NCI-H2029 treated with DMSO at 0.1 percent for 48 hours (cell line): ENCODE measurements around the gene WHRN.

Experiments used
- DNase-seq: peaks from one replicate; lab custom pipeline; 2025; lab: John Stamatoyannopoulos, UW

Gene WHRN

DNA sequence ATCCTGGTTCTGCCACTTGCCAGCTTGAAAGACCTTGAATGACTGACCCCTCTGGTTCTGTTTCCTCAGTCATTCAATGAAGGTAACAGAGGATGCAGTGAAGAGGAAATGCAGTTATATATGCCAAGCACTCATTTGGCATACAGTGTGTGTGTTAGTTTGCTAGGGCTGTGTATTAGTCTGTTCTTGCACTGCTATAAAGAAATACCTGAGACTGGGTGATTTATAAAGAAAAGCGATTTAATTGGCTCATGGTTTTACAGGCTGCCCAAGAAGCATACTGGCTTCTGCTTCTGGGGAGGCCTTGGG lies 8.6 kb upstream of the WHRN start:
- no peak for DNase-seq

DNA sequence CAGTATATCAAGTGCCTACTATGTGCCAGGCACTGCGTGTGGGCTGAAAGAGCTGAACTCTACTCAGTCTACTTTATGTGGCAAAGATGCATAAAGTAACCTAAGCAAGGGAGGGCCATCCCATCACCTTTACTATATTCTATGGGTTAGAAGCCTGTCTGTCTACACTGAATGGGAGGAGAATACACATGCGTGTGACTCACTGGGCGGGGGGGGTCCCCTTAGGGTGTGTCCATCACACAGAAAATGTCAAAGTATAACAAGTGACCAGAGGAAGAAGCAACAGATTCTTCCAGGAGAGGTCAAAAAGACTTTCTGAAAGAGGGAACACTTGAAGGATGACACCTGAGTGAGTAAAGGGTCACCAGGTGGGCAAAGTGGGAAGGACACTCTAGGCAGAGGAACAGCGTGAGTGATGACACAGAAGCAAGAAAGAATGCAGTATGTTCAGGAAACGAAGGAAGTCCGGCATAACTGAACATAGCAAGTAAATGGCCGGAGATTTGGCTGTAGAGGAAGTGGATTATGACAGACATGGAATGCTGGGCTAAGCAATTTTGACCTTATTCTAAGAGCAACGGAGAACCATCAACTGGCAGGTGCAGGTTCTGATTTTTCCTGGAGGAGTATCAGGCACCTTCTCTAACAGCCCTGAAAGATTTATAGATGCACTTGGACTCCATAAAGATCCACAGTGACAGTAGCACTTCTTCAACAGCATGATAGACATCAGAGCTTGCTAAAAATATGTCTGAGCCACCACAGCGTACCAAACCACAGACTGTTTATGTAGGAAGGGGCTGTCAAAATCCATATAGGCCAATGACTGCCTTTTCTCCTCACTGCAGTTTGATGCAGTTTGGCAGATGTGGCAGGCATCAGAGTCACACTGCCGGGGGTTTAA lies 8.0 kb upstream of the WHRN start:
- no peak for DNase-seq

DNA sequence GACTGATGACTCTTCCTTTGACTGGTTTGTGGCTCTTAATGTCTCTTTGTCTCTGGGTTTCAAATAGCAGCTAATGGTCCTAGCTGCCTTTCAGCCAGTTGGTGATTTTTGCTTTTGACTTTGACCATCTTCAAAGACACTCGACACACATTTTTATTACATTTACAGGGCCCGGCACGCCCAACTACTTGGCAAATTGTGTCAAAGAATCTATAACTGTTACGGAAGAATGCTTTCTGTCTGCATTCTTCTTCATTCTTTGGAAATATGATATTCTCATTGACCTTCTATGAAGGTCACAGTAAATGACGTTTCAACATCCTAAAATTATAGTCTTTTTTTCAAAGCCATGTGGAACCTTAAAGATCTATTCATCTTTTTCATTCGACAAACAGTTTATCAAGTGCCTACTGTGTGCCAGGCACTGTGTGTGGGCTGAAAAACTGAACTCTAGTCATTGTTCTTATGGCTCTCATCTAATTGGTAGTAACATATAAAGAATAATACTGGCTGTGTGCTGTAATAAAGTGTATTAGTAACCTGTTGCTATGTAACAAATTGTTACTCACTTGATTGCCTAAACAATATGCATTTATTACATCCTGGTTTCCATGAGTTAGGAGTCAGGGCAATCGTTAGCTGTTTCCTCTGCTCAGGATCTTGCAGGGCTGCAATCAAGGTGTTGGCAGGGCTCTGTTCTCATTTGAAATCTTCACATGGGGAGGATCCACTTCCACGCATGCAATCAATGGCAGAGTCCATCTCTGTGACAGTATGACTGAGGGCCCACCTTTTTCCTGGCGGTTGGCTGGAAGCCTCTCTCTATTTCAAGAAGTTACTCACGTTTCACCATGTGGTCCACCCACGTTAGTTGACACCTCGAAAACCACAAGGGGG lies 7.0 kb upstream of the WHRN start:
- no peak for DNase-seq

DNA sequence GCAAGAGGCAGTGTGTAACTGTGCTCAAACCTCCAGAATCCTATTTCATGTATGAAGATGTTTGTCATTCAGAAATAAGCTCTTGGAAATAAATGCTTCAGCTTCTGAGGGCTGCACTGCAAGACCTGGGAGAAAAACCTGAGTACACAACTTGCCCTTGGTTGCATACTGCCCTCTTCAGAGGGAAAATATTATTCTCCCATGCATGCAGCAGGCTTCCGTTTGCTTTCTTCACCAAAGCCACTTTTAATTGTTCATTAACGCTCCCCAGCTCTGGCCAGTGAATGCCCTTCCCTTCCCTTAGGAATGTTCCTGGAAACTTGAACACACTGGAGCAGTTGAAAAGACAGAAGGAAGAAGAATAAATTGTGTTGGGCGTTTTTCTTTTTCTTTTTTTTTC lies 2.5 kb upstream of the WHRN start:
- no peak for DNase-seq

DNA sequence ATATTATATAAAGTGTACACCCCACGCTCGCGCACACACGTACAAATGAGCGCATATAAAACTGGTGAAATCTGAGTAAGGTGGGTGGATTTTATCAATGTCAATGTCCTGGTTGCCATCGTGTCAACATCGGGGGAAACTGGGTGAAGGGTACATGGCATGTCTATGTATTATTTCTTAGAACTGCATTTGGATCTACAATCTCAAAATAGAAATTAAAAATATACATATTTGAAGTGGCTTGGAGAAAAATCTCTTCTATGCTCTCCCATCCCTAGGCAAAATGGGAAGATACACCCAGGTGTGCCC lies 763 bp upstream of the WHRN start:
- DNase-seq = no peak

DNA sequence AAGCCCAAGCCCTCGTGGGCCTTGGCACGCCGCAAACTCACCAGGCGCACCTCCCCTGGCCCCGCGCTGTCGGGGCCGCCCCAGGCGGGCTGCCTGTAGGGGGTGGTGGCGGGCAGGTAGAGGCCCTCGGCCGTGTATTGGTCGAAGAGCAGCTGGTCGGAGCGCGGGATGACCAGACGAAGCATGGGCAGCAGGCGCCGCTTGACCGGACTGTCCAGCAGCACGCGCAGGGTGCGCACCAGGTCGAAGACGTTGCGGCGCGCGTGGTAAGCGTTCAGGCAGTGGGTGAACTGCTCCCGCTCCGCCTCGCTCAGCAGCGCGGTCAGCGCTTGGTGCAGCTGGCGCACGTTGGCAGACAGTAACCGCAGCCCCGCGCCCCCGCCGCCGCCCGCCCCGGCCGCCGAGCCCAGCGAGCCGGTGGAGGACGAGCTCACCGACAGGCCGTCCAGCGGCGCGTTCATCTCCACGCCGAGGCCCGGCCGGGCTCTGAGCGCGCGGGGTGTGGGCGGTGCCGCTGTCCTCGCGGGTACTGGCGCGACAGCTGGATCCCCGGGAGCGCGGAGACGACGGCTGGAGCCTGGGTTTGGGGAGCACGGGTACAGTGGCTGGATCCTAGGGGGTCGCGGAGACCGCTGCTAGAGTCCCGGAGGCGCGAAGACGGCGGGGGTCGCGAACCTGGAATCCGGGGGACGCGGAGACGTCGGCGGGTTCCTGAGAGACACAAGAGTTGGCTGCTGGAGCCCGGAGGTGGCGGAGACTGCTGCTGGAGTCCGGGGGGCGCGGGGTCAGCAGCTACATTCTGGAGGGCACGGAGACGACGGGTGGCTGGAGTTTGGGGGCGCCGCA lies 709 bp downstream of the WHRN start:
- DNase-seq = no peak

DNA sequence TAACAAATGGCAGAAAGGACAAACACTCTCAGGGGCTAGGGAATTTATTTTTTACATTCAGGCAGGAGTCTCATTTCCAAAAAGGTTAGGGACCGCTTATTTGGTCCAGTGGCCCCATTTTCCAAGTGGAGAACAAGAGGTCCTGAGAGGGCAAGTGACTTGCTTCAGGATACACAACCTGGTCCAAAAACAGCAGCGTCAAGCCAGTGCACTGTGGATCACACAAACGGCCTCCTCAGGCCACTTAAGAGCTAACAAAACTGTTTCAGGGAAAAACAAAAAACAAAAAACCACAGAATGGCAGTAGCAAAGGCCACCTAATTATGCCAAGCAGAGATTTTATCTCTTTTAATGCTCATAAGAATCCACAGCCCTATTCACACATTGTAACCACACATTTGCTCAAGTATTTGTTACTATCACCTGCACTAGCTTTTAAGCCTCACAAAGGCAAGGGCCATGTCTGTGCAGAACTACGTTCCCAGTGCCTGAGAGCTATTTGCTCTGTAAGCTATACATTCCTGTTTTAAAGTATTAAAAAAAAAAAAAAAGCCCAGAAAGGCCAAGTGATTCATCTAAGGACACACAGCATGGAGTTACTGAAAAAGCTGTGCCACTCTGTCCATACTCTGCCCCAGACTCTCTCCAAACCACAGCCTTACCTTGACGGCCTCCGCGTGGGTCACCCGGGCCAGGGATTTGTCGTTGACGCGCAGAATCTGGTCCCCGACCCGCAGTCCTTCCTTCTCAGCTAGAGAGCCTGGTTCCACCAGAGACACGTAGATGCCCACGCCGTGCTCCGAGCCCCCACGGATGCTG lies 1.5 kb downstream of the WHRN start:
- no peak for DNase-seq

DNA sequence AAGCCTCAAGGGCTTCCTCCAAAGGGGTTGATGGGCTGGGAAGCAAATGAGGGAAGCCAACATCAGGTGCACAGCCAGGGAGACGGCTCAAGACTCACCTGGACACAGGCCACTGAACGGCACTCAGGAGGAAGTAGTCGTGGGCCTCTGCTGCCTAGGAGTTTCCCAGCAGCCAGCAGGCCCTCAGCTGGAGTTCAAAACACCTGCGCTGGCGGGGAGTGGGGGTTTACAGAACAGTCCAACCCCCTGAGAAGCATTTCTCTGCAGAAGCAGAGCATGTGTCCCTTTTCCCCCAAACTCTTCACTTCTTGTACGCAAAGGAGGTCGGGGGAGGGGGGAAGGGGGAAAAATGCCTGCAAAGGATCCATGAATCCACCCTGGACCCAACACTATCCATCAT lies 2.3 kb downstream of the WHRN start:
- DNase-seq = no peak

DNA sequence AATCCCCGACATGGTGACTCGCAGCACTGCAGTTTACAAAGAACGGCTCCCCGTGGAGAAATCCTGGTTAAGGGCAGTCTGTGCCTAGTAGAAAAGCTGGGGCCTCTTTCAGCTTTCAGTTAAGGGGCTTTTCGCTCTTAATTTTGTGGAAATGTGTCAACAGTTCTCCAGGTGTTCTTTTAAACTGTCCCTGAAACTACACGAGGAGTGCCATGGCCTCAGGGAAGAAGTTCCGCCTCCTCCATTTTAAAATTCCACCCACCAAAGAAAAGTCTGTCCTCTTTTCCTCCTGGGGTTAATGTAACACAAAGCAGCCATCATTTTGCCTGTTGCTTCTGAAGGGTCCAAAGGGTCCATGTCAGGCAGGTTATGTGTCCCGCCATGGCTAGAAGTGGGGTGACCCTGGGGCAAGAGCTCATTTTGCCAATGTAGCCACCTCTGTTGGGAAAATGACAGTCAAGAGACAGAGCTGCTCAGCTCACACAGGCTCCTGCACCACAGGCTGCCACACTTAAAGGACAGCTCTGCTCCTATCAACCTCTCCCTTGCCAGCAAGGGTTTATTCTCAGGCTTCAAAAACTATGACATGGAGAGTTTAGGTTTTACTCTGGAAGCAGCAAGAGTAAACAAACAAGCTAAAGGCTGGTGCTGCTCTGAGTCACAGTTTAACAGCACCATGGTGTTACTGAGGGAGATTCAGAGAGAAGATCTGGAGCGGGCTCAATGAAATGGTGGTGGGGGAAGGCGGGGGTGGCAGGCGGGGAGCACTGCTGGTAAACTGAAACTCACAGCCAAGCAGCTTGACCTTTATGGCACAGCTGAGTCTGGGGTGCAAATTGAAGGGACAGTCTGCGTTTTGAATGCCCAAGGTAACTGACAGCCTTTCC lies 3.2 kb downstream of the WHRN start:
- DNase-seq = no peak

DNA sequence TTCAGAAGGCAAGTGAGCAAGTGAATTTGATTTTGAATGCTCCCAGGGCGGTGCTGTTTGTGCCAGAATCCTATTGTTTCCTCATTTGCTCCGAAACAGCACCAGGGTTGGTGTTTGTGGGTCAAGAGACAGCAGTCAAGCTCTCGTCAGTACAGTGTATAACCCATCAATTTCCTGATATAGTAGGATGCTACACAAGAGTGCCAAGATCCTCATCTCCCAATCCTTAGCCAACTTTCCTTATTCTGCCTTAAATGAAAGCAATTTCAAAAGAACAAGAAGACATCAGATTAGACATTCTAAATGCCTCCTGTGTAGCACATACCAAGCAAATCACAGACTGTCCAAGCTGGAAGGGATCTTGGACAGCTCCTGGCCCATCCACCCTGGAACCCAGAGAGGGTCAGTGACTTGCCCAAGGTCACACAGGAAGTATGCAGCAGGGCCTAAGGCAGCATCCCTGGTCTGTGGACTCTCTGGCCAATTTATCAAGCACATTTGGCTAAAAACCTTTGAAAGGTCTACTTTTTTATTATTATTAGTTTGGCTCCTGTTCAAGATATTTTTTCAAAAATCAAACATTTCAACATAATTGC lies 4.5 kb downstream of the WHRN start:
- DNase-seq = no peak

DNA sequence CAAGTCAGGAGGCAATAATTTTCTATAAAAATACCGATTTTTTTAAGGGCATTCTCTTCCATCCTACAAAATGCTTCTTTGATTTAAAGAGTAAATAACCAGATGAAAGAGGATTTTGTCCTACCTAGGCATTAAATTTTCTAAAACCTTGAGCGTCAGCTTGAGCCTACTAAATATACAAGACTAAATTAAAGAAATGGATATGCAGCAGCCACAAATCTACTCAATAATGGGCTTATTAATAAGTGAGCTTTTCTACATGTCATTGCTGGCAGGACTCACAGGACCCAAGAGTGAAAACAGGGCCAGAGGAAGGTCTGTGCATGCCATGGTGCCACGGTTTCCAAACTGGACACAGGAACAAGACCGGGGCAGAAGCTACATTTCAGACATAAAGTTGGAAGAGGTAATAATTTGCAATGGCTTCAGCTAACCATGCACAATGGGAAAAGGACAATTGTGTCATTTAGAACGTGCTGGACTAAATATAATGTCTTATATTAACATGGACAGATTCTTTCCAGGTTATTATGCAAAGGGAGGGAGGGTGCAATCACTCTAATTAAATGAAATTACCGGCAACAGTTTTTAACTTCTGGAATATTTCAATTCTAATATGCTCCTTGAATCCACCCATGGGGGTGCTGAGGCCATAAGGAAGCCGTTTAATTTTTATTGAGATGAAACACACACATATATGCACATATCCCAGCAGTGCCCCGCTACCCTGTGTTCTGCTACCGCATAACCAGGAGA lies 5.2 kb downstream of the WHRN start:
- DNase-seq = no peak

DNA sequence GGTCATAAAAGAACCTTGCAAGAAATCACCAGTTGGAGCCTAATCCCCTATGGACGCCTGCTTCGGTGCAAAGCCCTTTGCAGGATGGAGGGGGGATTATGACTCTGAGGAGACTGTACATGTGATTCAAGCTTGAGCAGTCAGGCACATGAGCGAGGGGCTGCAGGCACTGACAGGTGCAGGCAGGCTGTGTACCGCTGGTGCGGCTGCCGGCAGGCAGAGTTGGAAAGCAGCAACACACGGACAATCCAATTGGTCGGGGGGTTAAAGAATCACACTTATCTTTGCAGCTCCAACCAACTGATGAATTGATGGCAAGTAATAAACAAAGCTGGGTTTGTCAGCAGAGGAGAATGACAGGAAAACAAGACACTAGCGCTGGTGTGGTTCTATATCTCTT lies 5.7 kb downstream of the WHRN start:
- no peak for DNase-seq

DNA sequence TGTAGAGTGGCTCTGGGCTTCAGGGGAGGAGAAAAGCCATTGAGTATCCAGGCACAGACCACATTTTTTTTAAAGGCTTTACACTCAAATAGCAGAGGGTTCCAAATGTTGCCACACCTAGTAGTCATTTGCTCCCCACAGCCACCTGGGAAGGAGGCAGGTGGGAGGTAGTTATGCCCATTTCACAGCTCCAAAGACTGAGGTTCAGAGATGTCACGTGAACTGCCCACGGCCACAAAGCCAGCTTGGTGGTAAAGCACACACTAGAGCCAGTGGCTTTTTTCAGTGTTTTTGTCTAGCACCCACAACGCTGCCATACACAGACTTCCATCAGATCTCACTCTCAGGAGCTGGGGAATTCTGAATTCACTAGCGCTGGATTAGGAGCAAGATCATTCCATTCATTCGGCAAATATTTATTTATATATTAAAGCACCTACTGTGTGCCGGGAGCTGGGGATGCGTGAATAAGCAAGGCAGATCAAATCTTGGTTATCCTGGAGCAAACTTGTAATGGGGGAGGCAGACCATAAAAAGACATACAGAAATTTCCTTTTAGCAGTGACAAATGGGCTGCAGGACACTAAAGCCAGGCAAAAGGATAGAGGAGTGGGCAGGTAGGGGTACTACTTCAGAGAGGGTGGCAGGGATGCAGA lies 7.4 kb downstream of the WHRN start:
- DNase-seq = no peak

DNA sequence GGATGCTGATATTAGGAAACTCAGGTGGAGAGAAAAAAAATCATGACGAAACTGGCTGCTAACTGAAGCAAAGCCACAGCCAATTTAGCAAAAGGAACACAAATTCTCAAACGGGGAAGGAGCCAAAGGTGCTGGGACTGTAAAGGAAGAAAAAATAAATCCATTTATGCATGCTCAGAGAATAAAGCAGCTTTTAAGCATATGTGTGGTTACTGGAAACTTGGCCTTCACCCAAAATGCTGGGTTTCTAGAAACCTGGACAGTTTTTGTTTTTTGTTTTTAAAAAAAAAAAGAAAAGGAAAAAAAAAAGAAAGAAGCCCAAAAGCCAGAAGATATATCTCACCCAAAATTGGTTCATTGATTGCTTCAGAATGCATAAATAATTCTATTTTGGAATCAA lies 8.0 kb downstream of the WHRN start:
- DNase-seq = no peak

DNA sequence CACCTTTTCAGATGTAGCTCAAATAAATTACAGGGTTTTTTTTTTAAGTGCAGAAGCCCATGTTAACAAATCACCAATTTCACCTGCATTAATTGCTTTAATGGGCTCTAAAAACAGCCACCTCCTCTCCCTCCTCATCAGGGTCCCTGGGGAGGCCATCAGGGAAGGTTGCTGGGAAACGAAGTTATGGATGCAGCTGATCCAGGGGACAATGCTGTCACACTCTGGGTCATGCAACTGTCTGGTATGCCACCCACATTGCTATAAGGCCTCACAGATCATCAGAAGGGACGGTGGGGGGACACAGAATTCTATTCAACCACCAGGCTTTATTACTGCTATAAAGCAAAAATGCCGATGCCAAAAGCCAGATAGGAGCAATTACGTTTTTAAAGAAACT lies 9.3 kb downstream of the WHRN start:
- no peak for DNase-seq

DNA sequence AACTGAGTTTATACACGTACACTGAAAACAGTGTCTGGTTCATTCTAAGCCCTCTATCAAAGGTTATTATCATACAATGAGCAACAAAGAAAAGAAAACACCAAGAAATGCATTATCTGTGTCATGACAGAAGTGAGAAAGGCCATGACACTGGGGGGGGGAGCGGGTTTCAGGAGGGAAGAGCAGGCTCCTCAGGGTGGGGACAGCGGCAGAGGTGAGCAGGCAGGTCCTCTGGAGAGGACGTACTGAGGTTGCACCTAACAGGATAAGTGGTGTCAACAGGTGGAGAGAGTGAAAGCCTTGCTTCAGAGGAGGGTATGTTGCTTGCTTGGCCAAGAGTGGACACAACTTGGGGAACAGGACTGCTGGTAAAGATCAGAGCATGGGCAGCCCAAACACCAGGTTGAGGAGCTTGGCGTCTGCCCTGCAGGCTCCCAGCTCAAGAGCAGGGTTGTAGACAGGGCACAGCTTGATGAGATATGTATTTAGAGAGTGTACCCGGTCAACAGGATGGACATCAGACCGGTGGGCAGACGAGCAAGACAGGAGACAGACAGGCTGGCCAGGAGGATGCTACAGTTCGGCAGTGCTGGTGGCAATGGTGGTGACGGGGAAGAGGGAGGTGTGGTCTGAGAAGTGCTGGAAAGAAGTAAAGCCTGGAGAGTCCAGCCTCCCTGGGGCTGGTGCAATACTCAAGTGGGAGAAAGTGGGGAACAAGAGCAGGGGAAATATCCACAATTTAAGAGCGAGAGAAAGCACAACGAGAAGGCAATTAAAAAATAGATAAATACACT lies 10.3 kb downstream of the WHRN start:
- no peak for DNase-seq

DNA sequence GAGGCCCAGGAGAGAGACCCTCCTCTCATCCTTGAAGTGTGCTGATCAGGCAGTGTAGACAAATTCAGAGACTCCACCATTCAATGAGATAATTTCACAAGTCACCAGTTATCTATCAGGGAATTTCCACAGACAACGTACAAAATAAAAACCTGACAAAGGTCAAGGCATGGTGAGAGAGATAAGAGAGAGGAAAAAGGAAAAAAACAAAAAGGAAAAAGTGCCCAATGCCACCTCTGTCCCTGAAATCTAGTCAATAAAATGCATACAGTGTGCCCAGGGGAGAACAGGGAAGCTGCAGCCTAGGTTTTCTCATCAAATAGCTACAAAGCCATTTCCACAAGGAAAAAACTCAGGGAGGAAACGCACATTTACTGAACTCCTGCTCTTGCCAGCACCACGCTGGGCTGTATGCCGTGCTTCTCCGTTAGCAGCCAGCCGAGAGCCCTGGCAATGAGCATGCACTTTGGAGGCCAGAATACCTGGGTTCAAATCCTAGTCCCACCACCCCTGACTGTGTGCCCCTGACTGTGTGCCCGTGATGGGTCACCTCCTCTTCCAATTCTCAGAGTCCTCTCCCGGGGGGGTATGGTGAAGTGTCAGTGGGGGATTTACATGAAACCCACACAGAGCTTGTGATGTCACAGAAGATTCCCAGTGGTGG lies 11.6 kb downstream of the WHRN start:
- DNase-seq = no peak

DNA sequence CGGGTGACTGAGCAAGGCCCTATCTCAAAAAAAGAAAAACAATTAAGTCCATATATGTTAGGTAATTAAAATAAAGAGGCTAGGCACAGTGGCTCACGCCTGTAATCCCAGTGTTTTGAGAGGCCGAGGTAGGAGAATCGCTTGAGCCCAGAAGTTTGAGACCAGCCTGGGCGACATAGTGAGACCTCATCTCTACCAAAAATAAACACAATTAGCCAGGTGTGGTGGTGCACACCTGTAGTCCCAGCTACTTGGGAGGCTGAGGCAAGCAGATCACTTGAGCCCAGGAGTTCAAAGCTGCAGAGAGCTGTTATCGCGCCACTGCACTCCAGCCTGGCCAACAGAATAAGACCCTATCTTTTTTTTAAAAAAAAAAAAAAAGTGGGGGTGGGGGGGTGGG lies 12.3 kb downstream of the WHRN start:
- DNase-seq = no peak
